Mucosa of stomach (tissue), 1 donor: Measurements from ENCODE around the gene ROPN1B.
"Not testable (repeated sequence)": the region's sequence is repeated elsewhere in the genome, so short reads cannot be mapped to it uniquely, and the experiment has no call there.

Source experiments
- H3K27me3 ChIP-seq: one replicate; pipeline ENCODE4 v1.7.0; 2013; ENCODE audit warnings: mild to moderate bottlenecking, low read length; ENCODE audit not compliant: control insufficient read depth, insufficient read depth
- H3K36me3 ChIP-seq: one replicate; pipeline ENCODE4 v1.7.0; 2013; ENCODE audit warnings: low read length; ENCODE audit not compliant: control insufficient read depth, insufficient read depth
- H3K4me1 ChIP-seq: one replicate; pipeline ENCODE4 v1.7.0; 2013; ENCODE audit warnings: mild to moderate bottlenecking, low read length; ENCODE audit not compliant: control insufficient read depth, insufficient read depth
- H3K4me3 ChIP-seq: one replicate; pipeline ENCODE4 v1.7.0; 2013; ENCODE audit warnings: low read length
- H3K9ac ChIP-seq: one replicate; pipeline ENCODE4 v1.7.0; 2013; ENCODE audit warnings: mild to moderate bottlenecking, low read length, moderate library complexity
- H3K9me3 ChIP-seq: one replicate; pipeline ENCODE4 v1.7.0; 2013; ENCODE audit warnings: mild to moderate bottlenecking, low read length, moderate library complexity; ENCODE audit not compliant: control insufficient read depth
- donor health status: Pancreatic carcinoma.

The ROPN1B gene

DNA sequence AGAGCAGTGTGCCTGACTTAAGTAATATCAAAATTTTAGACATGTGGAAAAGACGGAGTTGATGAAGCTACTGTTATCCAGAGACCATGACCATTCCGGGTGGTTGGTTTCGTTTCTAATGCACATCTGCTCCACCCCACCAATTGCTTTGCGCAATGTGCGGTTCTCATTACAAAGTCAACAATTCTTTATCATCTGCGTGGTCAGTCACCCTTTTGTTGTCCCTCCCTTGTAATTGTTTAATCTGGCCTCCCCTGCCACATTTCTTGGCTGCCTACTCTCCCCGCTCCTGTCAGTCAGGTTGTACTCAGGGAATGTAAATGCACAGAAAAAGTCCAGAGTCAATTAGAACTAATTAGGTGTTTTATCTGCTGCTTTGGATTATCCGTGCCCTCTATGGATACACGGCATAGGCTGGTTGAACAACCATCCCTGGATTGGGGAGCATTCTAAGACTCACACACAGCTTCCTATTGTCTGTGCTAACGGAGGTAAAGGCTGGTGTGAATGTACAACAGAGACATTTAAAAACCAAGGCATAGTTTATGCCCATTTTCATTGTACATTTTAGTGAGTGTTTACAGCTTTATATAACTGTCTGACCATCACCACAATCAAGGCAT, 33.6 kb upstream of the ROPN1B start:
- not testable (repeated sequence) for H3K36me3 ChIP-seq, H3K4me3 ChIP-seq, H3K9ac ChIP-seq, H3K9me3 ChIP-seq, H3K27me3 ChIP-seq
- H3K4me1 ChIP-seq = peaks cover 12% of the 10 kb centered on the region

DNA sequence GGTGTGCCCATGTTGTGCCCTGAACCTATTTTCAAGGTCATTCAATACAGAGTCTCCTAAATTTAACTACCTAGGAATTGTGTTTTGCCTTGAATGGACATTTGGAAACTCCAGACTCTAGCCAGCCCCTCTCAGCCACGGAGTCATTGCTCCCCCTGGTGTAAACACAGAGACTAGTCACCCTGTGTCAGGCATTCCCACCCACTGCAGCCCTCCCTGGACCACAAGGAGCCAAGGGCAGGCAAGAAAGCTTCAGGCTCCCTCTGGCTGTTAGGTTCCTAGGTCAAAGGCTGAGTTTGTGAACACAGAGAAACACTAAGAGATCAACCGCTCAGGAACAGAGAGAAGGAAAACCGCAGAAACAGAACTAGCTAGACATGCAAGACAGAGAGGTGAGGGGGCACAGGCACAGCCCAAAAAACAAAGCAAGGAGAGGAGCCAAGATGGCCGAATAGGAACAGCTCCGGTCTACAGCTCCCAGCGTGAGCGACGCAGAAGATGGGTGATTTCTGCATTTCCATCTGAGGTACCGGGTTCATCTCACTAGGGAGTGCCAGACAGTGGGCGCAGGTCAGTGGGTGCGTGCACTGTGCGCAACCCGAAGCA, 32.7 kb upstream of the ROPN1B start:
- H3K27me3 ChIP-seq, H3K4me3 ChIP-seq, H3K9me3 ChIP-seq, H3K36me3 ChIP-seq, H3K9ac ChIP-seq: not testable (repeated sequence)
- H3K4me1 ChIP-seq = peaks cover 12% of the 10 kb centered on the region

DNA sequence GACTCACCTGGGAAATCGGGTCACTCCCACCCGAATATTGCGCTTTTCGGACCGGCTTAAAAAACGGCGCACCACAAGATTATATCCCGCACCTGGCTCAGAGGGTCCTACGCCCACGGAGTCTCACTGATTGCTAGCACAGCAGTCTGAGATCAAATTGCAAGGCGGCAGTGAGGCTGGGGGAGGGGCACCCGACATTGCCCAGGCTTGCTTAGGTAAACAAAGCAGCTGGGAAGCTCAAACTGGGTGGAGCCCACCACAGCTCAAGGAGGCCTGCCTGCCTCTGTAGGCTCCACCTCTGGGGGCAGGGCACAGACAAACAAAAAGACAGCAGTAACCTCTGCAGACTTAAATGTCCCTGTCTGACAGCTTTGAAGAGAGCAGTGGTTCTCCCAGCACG, 32.1 kb upstream of the ROPN1B start:
- H3K9me3 ChIP-seq, H3K4me3 ChIP-seq, H3K9ac ChIP-seq, H3K36me3 ChIP-seq, H3K27me3 ChIP-seq: not testable (repeated sequence)
- peaks cover 12% of the 10 kb centered on the region for H3K4me1 ChIP-seq

DNA sequence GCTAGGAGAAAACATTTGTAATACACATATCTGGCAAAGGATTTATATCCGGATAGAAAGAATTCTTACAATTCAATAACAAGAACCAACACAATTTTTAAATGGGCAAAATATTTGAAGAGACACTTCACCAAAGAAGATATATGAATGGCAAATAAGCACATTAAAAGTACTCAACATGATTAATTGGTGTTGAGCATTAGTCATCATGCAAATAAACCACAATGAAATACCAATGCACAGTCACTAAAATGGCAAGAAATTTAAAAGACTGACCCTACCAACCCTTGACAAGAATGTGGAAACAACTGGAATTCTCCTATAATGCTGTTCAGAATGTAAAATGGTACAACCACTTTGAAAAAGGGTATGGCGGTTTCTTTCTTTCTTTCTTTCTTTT, 21.2 kb upstream of the ROPN1B start:
- H3K9ac ChIP-seq, H3K36me3 ChIP-seq, H3K27me3 ChIP-seq, H3K4me1 ChIP-seq, H3K4me3 ChIP-seq, H3K9me3 ChIP-seq: not testable (repeated sequence)

DNA sequence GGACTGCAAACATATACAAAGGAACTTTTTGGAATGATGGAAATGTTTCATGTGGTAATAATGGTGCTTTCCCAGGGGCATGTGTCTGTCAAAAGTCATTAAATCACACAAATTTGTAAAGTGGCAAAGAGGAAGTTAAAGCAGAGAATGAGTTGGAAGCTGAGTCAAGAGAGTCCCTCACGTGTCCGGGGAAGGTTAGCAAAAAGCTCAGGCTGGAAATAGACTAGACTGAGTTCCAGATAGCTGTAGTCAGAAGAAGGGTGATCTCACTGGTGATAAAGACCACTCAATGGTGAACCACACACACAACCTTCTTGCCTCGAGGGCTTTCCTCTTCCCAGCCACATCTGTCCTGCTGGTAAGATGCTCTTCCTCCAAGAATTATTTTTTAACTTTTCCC, 20.1 kb upstream of the ROPN1B start:
- H3K4me3 ChIP-seq, H3K9me3 ChIP-seq, H3K9ac ChIP-seq, H3K36me3 ChIP-seq, H3K27me3 ChIP-seq, H3K4me1 ChIP-seq: not testable (repeated sequence)

DNA sequence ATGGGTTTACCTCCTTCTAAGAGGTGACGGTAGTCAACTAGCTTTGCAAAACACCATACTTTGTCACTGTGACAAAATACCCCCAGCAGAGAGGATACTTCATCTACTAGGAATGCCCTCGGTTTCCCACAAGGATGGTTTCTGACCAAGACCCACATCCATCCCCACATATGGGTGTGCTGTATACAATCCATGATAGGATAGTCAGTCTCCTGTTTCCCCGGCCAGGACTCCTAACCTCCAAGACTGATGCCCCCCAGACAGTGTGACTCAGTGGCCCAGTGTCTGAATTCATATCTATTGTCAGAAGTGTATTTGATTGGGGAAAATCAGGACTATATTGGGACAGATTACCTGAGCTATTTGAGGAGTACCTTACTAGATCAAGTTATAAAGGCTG, 17.8 kb upstream of the ROPN1B start:
- not testable (repeated sequence) for H3K36me3 ChIP-seq, H3K27me3 ChIP-seq, H3K4me1 ChIP-seq, H3K9me3 ChIP-seq, H3K9ac ChIP-seq, H3K4me3 ChIP-seq

DNA sequence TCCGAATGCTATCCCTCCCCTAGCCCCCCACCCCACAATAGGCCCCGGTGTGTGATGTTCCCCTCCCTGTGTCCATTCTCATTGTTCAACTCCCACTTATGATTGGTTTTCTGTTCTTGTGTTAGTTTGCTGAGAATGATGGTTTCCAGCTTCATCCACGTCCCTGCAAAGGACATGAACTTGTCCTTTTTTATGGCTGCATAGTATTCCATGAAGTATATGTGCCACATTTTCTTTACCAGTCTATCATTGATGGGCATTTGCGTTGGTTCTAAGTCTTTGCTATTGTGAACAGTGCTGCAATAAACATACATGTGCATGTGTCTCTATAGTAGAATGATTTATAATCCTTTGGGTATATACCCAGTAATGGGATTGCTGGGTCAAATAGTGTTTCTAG, 12.0 kb upstream of the ROPN1B start:
- H3K36me3 ChIP-seq, H3K4me1 ChIP-seq, H3K9me3 ChIP-seq, H3K27me3 ChIP-seq, H3K9ac ChIP-seq, H3K4me3 ChIP-seq: not testable (repeated sequence)

DNA sequence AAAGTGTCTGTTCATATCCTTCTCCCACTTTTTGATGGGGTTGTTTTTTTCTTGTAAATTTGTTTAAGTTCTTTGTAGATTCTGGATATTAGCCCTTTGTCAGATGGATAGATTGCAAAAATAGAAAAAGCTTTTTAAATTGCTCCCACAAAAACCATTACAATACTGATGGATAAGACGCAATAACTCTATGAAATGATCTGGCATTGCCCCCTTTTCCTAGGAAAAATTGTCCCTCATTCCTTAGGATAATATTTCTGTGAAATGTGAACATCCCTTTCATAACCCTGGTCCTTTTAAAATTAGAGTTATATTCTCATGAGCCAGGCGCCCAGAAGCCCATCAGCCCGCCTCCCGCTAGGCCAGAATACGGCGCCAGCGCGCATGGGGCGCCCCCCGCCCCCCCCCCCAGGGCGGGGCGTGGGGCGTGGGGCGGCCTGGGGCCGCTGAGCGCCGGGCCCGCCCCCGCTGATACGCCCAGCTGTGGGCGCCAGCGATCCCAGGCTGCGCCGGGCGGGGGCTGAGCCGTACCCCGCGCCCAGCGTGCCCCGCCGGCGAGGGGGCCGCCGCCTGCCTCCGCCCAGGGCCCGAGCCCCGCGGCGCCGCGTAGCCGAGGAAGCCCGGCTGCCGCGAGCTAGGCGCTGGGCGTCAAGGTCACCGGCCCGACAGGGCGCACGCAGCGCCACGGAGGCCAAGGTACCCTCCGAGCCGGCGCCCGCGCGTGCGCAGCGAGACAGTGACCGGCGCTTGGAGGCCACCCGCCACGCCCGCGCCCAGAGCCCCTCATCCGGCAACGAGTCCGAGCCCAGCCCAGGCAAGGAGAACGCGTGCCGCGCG, 11.1 kb upstream of the ROPN1B start:
- H3K4me3 ChIP-seq = no peak overlapping the region

DNA sequence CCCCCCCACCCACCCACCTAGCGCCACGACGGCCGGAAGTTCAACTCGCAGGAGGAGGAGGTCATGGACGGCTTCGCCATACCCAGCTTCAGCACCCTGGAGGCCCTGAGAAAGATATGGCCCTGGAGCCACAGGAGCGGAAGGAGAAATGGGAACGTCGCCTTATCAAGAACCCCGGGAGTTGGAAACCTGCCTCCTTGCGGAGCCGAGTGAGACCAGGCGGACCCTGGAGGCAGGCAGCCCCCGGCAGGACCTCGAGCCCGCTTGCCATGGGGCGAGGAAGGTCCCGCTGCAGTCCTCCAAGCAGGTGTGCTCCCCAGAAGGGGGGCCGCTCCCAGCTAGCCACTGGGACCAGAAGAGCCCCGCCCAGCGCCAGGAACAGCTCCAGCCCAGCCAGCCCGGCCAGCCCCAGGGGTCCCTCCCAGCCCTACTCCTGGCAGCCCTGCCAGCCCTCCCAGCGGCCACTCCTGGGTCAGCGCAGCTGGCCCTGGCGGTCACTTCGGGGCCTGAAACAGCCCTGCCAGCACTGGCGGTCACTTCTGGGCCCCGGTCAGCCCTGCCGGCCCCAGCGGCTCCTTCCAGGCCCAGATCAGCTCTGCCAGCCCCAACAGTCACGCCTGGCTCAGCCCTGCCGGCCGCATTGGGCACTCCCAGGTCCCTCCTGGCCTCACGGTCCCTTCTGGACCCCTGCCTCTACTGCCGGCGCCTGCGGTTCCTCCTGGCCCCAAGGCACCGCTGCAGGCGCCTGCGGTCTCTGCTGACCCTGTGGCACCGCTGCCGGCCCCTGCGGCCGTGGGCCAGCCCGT, 10.3 kb upstream of the ROPN1B start:
- H3K27me3 ChIP-seq = peaks cover 7% of the 10 kb centered on the region
- no peaks in the 10 kb centered on the region for H3K4me1 ChIP-seq
- H3K4me3 ChIP-seq = no peak overlapping the region
- no peak overlapping the region for H3K9ac ChIP-seq
- no peaks in the 10 kb centered on the region for H3K9me3 ChIP-seq
- no peaks in the 10 kb centered on the region for H3K36me3 ChIP-seq

More for the DNA sequence above, 11.1 kb upstream of the ROPN1B start:
- Histone ChIP-seq H3K4me1 (no peaks in the 10 kb centered on the region), H3K27me3 (peaks cover 7% of the 10 kb centered on the region), H3K36me3 (no peaks in the 10 kb centered on the region), H3K9ac (no peak overlapping the region), H3K9me3 (no peaks in the 10 kb centered on the region)

DNA sequence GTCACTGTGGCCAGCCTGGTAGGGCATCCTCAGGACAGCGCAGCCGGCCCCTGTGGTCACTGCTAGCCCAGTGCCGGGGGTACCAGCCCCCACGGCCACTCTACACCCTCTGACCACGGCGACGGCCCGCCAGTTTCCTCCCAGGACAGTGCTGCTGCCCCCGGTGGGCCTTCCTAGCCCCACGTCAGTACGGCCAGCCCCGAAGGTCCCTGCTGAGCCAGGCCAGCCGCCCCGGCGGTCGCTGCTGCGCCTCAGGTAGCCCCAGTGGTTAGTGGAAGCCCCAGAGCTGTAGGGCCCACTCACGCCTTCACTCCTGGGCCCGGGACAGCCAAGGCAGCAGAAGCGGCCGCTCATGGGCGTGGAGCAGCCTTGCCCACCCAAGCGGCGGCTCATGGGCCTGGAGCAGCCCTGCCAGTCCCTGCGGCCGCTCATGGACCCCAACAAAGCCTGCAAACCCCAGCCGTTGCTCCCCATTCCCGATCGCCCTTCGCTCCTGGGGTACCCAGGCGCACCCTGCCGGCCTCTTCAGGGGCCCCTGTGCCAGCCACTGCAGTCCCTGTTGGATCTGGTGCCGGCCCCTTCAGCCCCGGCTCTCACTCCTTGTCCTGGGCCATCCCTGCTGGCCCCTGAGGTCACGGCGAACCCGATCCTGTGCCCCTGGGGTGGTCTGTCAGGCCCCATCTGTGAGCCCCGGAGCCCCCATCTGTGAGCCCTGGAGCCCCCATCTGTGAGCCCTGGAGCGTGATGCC, 9.5 kb upstream of the ROPN1B start:
- Histone ChIP-seq H3K4me1 (no peaks in the 10 kb centered on the region), H3K27me3 (peaks cover 7% of the 10 kb centered on the region), H3K4me3 (no peak overlapping the region), H3K9me3 (no peaks in the 10 kb centered on the region), H3K9ac (no peak overlapping the region), H3K36me3 (no peaks in the 10 kb centered on the region)

DNA sequence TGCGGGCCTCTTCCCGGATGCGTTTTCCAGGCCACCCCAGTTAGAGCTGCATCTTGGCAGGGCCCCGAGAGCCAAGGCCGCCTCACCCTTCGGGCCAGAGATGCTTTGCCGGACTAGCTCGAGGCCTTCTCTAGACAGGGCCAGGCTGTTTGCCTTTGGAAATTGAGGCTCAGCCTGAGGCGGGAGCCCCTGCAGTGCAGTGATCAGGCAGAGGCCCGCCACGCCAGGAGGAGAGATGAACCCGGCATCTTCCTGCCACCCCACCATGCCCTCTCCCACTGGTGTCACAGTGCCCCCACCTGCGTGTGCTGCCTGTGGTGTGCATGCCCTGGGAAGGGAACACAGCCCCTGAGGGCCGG, 8.9 kb upstream of the ROPN1B start:
- Histone ChIP-seq H3K4me1 (no peaks in the 10 kb centered on the region), H3K36me3 (no peaks in the 10 kb centered on the region), H3K4me3 (no peak overlapping the region), H3K27me3 (peaks cover 7% of the 10 kb centered on the region), H3K9me3 (no peaks in the 10 kb centered on the region), H3K9ac (no peak overlapping the region)
